ENCODE data around the gene METTL8. TPM values are rescaled to one million over a fixed set of nuclear protein-coding genes. Genes with fewer than 3 reads are reported as not detected.

The METTL8 gene
- polyA plus RNA-seq, 3 donors = 3.3 to 9.8 (median 6.9) TPM

- H3K36me3 ChIP-seq (replicated peaks in 1 of 2; ENCODE audit: control insufficient read depth in 1 of 2, insufficient read depth in 2 of 2, low read length in 2 of 2) = no peaks in the 10 kb centered on the region
- no peak overlapping the region for H2AFZ ChIP-seq (ENCODE audit: insufficient read depth, low read depth, low read length, poor library complexity, severe bottlenecking)
- WGBS (ENCODE audit: insufficient coverage) = 98% methylated on average over 5 of the region's 5 CpGs
- Mint-ChIP-seq H3K4me3 (no peak overlapping the region), H3K27me3 (ENCODE audit: low read depth in 3 of 3) (peaks cover 0 to 3% (median 2%) of the 10 kb centered on the region in 3 donors), H3K27ac (no peak overlapping the region), H3K4me1 (no peaks in the 10 kb centered on the region), H3K36me3 (no peaks in the 10 kb centered on the region), H3K9me3 (peaks cover 0 to 4% (median 0%) of the 10 kb centered on the region in 7 donors)
- H3K27ac ChIP-seq (ENCODE audit: low read depth in 1 of 2, low read length in 2 of 2) = no peak overlapping the region
- no peak overlapping the region for H3K9ac ChIP-seq (ENCODE audit: insufficient read depth, low read length, poor library complexity, severe bottlenecking)
- no peaks in the 10 kb centered on the region for H4K20me1 ChIP-seq (ENCODE audit: insufficient read depth, low read length)
- H3K4me2 ChIP-seq (replicated peaks; ENCODE audit: extremely low read depth, low read length, poor library complexity, severe bottlenecking) = no peak overlapping the region
- no peaks in the 10 kb centered on the region for H3K27me3 ChIP-seq (ENCODE audit: control insufficient read depth in 2 of 2, insufficient read depth in 2 of 2, low read length in 2 of 2)
- DNase-seq = no peak
- H3K4me3 ChIP-seq (replicated peaks in 1 of 3; ENCODE audit: low read depth in 2 of 3, low read length in 3 of 3) = no peak overlapping the region
- no peak for TF ChIP-seq CTCF (IDR thresholded peaks at IDR 0.05)
- H3K79me2 ChIP-seq (ENCODE audit: insufficient read depth, low read length) = no peaks in the 10 kb centered on the region
- no peaks in the 10 kb centered on the region for H3K4me1 ChIP-seq (ENCODE audit: control insufficient read depth in 1 of 2, insufficient read depth in 2 of 2, low read length in 2 of 2)
- no peaks in the 10 kb centered on the region for H3K9me3 ChIP-seq (replicated peaks in 1 of 2; ENCODE audit: control insufficient read depth in 1 of 2, insufficient read depth in 1 of 2, low read length in 2 of 2)
- intact Hi-C loops (cut with micrococcal nuclease) = no loop called here
Measured at GRCh38 chr2:171294608-171295007, 139.2 kb downstream of the METTL8 start.

DNA sequence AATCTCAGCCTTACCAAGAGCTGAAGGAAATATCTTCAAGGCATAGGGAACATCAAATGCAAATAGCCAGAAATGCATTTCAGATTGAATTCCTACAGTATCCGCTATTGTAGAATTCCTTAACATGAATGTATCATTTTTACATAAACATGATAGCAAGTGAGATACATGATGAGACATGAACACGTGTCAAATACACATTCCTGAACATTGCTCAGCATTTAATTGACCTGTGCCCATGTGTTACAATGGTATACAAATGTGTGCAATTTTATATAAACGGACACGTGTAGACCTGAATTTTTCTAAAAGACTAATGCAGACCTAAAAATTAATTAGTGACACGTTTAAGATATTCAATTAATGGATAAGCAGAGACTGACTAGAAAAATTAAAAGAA lies 140.1 kb downstream of the METTL8 start:
- no peak overlapping the region for H3K27ac Mint-ChIP-seq
- peaks cover 0 to 6% (median 2%) of the 10 kb centered on the region in 3 donors for H3K27me3 Mint-ChIP-seq (ENCODE audit: low read depth in 3 of 3)
- Histone ChIP-seq H3K9ac (ENCODE audit: insufficient read depth, low read length, poor library complexity, severe bottlenecking) (no peak overlapping the region), H3K4me2 (replicated peaks; ENCODE audit: extremely low read depth, low read length, poor library complexity, severe bottlenecking) (no peak overlapping the region), H3K27ac (ENCODE audit: low read depth in 1 of 2, low read length in 2 of 2) (no peak overlapping the region), H3K9me3 (replicated peaks in 1 of 2; ENCODE audit: control insufficient read depth in 1 of 2, insufficient read depth in 1 of 2, low read length in 2 of 2) (no peaks in the 10 kb centered on the region), H2AFZ (ENCODE audit: insufficient read depth, low read depth, low read length, poor library complexity, severe bottlenecking) (no peak overlapping the region), H3K4me1 (ENCODE audit: control insufficient read depth in 1 of 2, insufficient read depth in 2 of 2, low read length in 2 of 2) (no peaks in the 10 kb centered on the region), H3K27me3 (ENCODE audit: control insufficient read depth in 2 of 2, insufficient read depth in 2 of 2, low read length in 2 of 2) (no peaks in the 10 kb centered on the region), H3K4me3 (replicated peaks in 1 of 3; ENCODE audit: low read depth in 2 of 3, low read length in 3 of 3) (no peak overlapping the region), H4K20me1 (ENCODE audit: insufficient read depth, low read length) (no peaks in the 10 kb centered on the region), H3K79me2 (ENCODE audit: insufficient read depth, low read length) (no peaks in the 10 kb centered on the region), H3K36me3 (replicated peaks in 1 of 2; ENCODE audit: control insufficient read depth in 1 of 2, insufficient read depth in 2 of 2, low read length in 2 of 2) (no peaks in the 10 kb centered on the region)
- TF ChIP-seq CTCF (IDR thresholded peaks at IDR 0.05) = no peak
- no peaks in the 10 kb centered on the region for H3K4me1 Mint-ChIP-seq
- DNase-seq = no peak
- intact Hi-C loops (cut with micrococcal nuclease) = no loop called here
- H3K9me3 Mint-ChIP-seq = peaks cover 0 to 4% (median 0%) of the 10 kb centered on the region in 7 donors
- H3K36me3 Mint-ChIP-seq = no peaks in the 10 kb centered on the region
- no CpG with 5 or more reads among the region's 5 CpGs for WGBS (ENCODE audit: insufficient coverage)
- H3K4me3 Mint-ChIP-seq = no peak overlapping the region

Data from CD14-positive monocyte (primary cell).